H1 (cell line): ENCODE measurements around the gene RRAS. TPM values are rescaled to one million over a fixed set of nuclear protein-coding genes. Genes with fewer than 3 reads are reported as not detected.

ENCODE experiments used
- ATF2 ChIP-seq: IDR thresholded peaks from 2 replicates; pipeline ENCODE4 v1.6.1; 2012; ENCODE audit warnings: low read length, inconsistent platforms
- polyA plus RNA-seq, 7 experiments: library from polyadenylated mRNA; depleted of rRNA in 3 of 7; stranded (reverse) in 5 of 7; unstranded in 2 of 7; fragments of >200 nt in 5 of 7; fragments of 200-250 nt in 2 of 7; gene quantifications; 1 replicate in 5 of 7; 2 replicates in 1 of 7; 4 replicates in 1 of 7; pipeline versions ENCODE4 v1.2.1 to v1.2.3, GENCODE V29; 2011 to 2013; ENCODE audit warnings: missing spikeins in 2 of 7, mixed read lengths in 2 of 7
- total RNA-seq: library from RNA; stranded (reverse); fragmentation: NEBNext Ultra II Directional; extraction: Animal tissue kit (Norgen Biotek cat#: 25700); gene quantifications from 2 replicates; pipeline ENCODE4 v1.2.1, GENCODE V29; 2021

The RRAS gene
- total and polyA plus RNA-seq, 2 of the 8 experiments (the other 6 are each of a cell fraction or from before 2014, with no cell fraction given): 17.7 to 49.1 TPM

DNA sequence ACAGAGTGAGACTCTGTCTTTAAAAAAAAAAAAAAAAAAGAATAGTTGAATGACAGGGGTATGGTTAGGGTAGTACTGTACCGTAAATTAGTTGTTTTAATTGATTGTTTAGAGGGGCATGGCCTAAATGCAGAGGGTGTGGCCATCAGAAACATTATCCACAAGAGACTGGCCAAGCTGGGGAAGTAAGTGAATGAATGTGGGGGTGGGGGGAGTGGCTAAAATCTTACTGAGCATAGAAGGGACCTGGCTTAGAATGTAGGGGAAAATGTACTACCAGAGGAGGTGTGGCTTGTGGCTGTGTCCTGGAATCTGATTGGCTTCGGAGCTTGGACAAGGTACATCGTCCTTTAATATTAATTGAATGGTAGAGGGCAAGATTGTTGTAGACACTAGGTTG, 29.6 kb upstream of the RRAS start (continued):
- no peak for TF ChIP-seq ATF2
- TF ChIP-seq, all 59 proteins: peak for 0
